Measurements from ENCODE around the gene LIPC. TPM values are rescaled to one million over a fixed set of nuclear protein-coding genes. Genes with fewer than 3 reads are reported as not detected.

LIPC gene
- total and polyA plus RNA-seq, 2 donors (not counting 1 experiment from before 2014, with no cell fraction given): 0.82 to 4.0 TPM

DNA sequence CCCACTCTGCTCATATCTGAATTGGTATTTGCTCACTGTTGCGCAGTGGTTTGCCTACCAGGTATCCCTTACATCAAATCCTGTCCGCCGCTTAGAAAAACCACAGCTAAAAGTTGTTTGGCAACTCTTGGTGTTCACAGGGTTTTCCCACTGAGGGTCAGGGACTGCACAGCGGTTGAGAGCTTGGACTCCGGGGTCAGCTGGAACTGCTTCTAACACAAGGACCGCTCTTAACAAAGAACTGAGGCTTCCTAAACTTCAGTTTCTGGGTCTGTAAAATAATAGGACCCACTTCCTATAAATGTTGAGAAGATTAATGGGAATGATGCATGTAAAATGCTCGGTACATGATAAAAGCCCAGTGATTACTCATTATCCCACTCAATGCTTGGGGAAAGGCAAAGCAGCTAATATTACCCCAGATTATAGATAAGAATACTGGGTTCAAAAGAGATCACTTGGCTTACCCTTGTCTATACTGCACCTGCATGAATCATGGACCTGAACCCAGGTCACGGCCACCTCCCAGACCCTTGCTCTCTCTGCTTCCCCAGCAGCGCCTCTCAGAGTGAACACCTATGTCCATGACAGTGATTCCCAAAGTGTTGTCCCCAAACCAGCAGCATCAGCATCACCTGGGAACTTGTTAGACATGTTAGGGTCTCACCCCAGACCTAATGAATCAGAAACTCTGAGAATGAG, 36.1 kb downstream of the LIPC start:
- H3K4me1 ChIP-seq (ENCODE audit: control insufficient read depth, extremely low read depth, insufficient read depth, low read length): peaks cover 11% of the 10 kb centered on the region
- peak in 1 of 2 donors; percentile 56 for DNase-seq (ENCODE audit: low read depth in 2 of 2)

DNA sequence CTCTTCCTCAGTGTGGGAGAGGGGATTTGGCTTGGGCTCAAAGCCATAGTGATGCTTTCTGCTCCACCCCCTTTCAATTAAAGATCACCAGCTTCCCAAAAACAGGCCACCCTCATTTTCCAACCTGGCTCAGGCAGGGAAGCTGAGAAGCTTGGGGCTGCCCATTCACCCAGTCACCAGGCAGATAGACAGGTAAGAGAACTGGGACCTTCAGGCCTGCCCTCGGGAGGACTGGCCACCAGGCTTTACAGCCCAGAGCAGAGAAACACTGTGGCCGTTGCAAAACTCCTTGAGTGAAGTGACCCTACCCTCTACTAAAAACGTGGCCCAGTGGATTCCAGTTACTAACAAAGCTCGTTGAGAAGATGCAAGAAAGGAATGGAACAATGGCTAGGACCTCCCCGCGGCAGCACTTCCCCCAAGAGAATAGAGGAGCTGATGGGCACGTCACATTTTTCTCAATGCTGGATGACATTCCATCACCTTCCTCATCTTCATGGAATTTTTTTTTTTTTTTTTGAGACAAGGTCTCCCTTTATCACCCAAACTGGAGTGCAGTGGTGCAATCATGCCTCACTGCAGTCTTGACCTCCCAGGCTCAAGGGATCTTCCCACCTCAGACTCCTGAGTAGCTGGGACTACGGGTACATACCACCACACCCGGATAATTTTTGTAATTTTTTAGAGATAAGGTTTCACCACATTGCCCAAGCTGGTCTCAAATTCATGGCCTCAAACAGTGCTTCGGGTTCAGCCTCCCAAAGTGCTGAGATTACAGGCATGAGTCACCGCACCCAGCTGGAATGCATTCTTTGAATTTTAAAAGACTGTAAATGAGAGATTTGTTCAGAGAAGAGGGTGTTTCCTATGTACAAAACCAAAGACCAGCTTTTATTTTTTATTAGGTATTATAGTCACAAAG, 37.9 kb downstream of the LIPC start:
- Histone ChIP-seq H2AFZ (ENCODE audit: low read length) (no peak overlapping the region), H3K9ac (ENCODE audit: insufficient read depth, low read length) (no peak overlapping the region), H3K4me2 (ENCODE audit: extremely low read depth, insufficient read depth, low read length) (no peak overlapping the region), H3K4me3 (replicated peaks in 1 of 4; ENCODE audit: control extremely low read depth in 1 of 4, insufficient read depth in 1 of 4, low read depth in 3 of 4, low read length in 4 of 4) (no peak overlapping the region), H3K27me3 (ENCODE audit: control insufficient read depth, insufficient read depth, low read length) (no peaks in the 10 kb centered on the region), H3K36me3 (ENCODE audit: control insufficient read depth, insufficient read depth, low read length) (no peaks in the 10 kb centered on the region), H3K79me2 (ENCODE audit: control insufficient read depth, insufficient read depth, low read length) (no peaks in the 10 kb centered on the region), H3K27ac (ENCODE audit: insufficient read depth, low read length) (peak overlapping the region; percentile 79), H3K9me3 (ENCODE audit: control insufficient read depth, insufficient read depth, low read depth, low read length) (no peaks in the 10 kb centered on the region), H4K20me1 (ENCODE audit: control insufficient read depth, extremely low read depth, insufficient read depth, low read length) (no peaks in the 10 kb centered on the region), H3K4me1 (ENCODE audit: control insufficient read depth, extremely low read depth, insufficient read depth, low read length) (peaks cover 19% of the 10 kb centered on the region)
- peak; percentile 93 to 99 for DNase-seq (ENCODE audit: low read depth in 2 of 2)
- no peak for TF ChIP-seq EZH2 (IDR thresholded peaks at IDR 0.05; ENCODE audit: low read length, missing control alignments)

More for the DNA sequence above, 36.1 kb downstream of the LIPC start:
- no peak overlapping the region for H3K27ac ChIP-seq (ENCODE audit: insufficient read depth, low read length)
- H3K9me3 ChIP-seq (ENCODE audit: control insufficient read depth, insufficient read depth, low read depth, low read length): no peaks in the 10 kb centered on the region
- no peak overlapping the region for H3K4me2 ChIP-seq (ENCODE audit: extremely low read depth, insufficient read depth, low read length)
- no peaks in the 10 kb centered on the region for H3K79me2 ChIP-seq (ENCODE audit: control insufficient read depth, insufficient read depth, low read length)
- no peak overlapping the region for H3K9ac ChIP-seq (ENCODE audit: insufficient read depth, low read length)
- H4K20me1 ChIP-seq (ENCODE audit: control insufficient read depth, extremely low read depth, insufficient read depth, low read length): no peaks in the 10 kb centered on the region
- H3K36me3 ChIP-seq (ENCODE audit: control insufficient read depth, insufficient read depth, low read length): no peaks in the 10 kb centered on the region
- TF ChIP-seq, protein P1, sequence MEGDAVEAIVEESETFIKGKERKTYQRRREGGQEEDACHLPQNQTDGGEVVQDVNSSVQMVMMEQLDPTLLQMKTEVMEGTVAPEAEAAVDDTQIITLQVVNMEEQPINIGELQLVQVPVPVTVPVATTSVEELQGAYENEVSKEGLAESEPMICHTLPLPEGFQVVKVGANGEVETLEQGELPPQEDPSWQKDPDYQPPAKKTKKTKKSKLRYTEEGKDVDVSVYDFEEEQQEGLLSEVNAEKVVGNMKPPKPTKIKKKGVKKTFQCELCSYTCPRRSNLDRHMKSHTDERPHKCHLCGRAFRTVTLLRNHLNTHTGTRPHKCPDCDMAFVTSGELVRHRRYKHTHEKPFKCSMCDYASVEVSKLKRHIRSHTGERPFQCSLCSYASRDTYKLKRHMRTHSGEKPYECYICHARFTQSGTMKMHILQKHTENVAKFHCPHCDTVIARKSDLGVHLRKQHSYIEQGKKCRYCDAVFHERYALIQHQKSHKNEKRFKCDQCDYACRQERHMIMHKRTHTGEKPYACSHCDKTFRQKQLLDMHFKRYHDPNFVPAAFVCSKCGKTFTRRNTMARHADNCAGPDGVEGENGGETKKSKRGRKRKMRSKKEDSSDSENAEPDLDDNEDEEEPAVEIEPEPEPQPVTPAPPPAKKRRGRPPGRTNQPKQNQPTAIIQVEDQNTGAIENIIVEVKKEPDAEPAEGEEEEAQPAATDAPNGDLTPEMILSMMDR (conservative IDR thresholded peaks at IDR 0.05 in 1 of 2, IDR thresholded peaks at IDR 0.05 in 1 of 2; ENCODE audit: low read depth in 1 of 2, low read length in 2 of 2): no peak
- no peak for TF ChIP-seq EZH2 (IDR thresholded peaks at IDR 0.05; ENCODE audit: low read length, missing control alignments)
- no peak overlapping the region for H3K4me3 ChIP-seq (replicated peaks in 1 of 4; ENCODE audit: control extremely low read depth in 1 of 4, insufficient read depth in 1 of 4, low read depth in 3 of 4, low read length in 4 of 4)
- H3K27me3 ChIP-seq (ENCODE audit: control insufficient read depth, insufficient read depth, low read length): no peaks in the 10 kb centered on the region
- no peak overlapping the region for H2AFZ ChIP-seq (ENCODE audit: low read length)

DNA sequence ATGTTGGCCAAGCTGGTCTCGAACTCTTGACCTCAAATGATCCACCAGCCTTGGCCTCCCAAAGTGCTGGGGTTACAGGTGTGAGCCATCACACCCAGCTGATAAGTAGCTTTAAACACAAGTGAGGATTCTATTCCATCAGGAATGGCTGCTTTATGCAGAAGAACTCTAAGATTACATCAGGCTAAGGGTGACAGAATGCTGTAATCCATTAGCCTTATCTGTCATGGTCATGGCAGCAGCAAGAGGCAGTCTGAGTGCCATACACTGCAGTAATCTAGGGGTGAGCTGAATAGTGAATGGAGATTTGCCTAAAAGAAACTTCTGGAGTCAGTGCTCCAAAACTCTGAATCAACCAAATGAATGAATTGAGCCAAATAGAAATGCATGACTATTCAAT, 39.6 kb downstream of the LIPC start:
- H4K20me1 ChIP-seq (ENCODE audit: control insufficient read depth, extremely low read depth, insufficient read depth, low read length): no peaks in the 10 kb centered on the region
- no peak overlapping the region for H3K4me3 ChIP-seq (replicated peaks in 1 of 4; ENCODE audit: control extremely low read depth in 1 of 4, insufficient read depth in 1 of 4, low read depth in 3 of 4, low read length in 4 of 4)
- no peaks in the 10 kb centered on the region for H3K36me3 ChIP-seq (ENCODE audit: control insufficient read depth, insufficient read depth, low read length)
- TF ChIP-seq EZH2 (IDR thresholded peaks at IDR 0.05; ENCODE audit: low read length, missing control alignments): no peak
- TF ChIP-seq, protein P1 (conservative IDR thresholded peaks at IDR 0.05 in 1 of 2, IDR thresholded peaks at IDR 0.05 in 1 of 2; ENCODE audit: low read depth in 1 of 2, low read length in 2 of 2): no peak
- H2AFZ ChIP-seq (ENCODE audit: low read length): no peak overlapping the region
- H3K27ac ChIP-seq (ENCODE audit: insufficient read depth, low read length): no peak overlapping the region
- no peaks in the 10 kb centered on the region for H3K27me3 ChIP-seq (ENCODE audit: control insufficient read depth, insufficient read depth, low read length)
- H3K4me2 ChIP-seq (ENCODE audit: extremely low read depth, insufficient read depth, low read length): no peak overlapping the region
- H3K4me1 ChIP-seq (ENCODE audit: control insufficient read depth, extremely low read depth, insufficient read depth, low read length): peaks cover 19% of the 10 kb centered on the region
- H3K9me3 ChIP-seq (ENCODE audit: control insufficient read depth, insufficient read depth, low read depth, low read length): no peaks in the 10 kb centered on the region
- DNase-seq (ENCODE audit: low read depth in 2 of 2): peak in 1 of 2 donors; percentile 38
- no peak overlapping the region for H3K9ac ChIP-seq (ENCODE audit: insufficient read depth, low read length)
- no peaks in the 10 kb centered on the region for H3K79me2 ChIP-seq (ENCODE audit: control insufficient read depth, insufficient read depth, low read length)
